Body of pancreas (tissue), 4 donors: ENCODE results near the gene CBL.

Source experiments
- CTCF ChIP-seq, 7 experiments: fragments of 450-650 bp in 4 of 7; fragments of 200-600 bp in 3 of 7; sonication (generic) in 3 of 7; IDR thresholded peaks; one replicate each; pipeline ENCODE4 v1.5.1; 2016 to 2019; ENCODE audit warnings: antibody characterized with exemption in 7 of 7
- POLR2A ChIP-seq, 3 donors: fragments of 450-650 bp; IDR thresholded peaks; one replicate each; pipeline ENCODE4 v1.6.1; 2016; ENCODE audit warnings: antibody characterized with exemption in 3 of 3, mild to moderate bottlenecking in 2 of 3

DNA sequence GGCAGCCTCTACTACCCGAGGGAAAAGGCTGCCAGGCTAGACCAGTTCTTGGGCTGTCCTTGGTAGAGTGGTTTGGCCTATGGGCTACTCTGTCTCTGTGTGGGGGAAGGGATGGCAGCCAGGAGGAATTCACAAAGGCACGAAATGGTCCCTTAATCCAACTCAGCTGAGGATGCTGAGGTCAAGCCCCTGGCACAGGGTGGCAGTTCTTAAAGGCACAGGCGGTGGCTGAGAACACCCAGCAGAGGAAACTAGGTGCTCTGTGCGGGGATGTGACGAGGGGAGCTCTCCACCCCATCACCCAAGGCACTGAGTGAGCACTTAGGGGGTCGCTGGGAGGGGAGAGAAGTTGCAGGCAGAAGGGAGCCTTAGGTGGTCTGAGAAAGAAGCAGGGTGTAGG lies 140.5 kb downstream of the CBL start, which contains the start of gene MFRP:
- no peak for TF ChIP-seq CTCF (IDR thresholded peaks at IDR 0.05)
- TF ChIP-seq POLR2A (IDR thresholded peaks at IDR 0.05): no peak
